Astrocyte (in vitro differentiated cells and primary cell): ENCODE results near the gene NKX1-2. TPM values are rescaled to one million over a fixed set of nuclear protein-coding genes. Genes with fewer than 3 reads are reported as not detected.

Source experiments
- DNase-seq: peaks from one replicate; pipeline ENCODE4 v3.0.0-alpha.2; 2010; ENCODE audit warnings: low read depth
- FAIRE-seq: peaks from 2 replicates; lab custom pipeline; 2011; peaks lifted over from hg19 to GRCh38; lab: Jason Lieb, UNC
- H2AFZ ChIP-seq: 2 replicates; pipeline ENCODE4 v1.6.0; 2012; ENCODE audit warnings: low read depth, low read length, inconsistent platforms
- H3K27ac ChIP-seq: 2 replicates; pipeline ENCODE4 v1.5.1; 2011; ENCODE audit warnings: low read depth, low read length, inconsistent platforms
- H3K27me3 ChIP-seq: 2 replicates; pipeline ENCODE4 v1.6.0; 2011; ENCODE audit warnings: low read length, inconsistent platforms; ENCODE audit not compliant: insufficient read depth
- H3K36me3 ChIP-seq: 2 replicates; pipeline ENCODE4 v1.5.1; 2011; ENCODE audit warnings: low read length, inconsistent platforms; ENCODE audit not compliant: insufficient read depth
- H3K4me1 ChIP-seq: 2 replicates; pipeline ENCODE4 v1.5.1; 2011; ENCODE audit warnings: low read length, inconsistent platforms; ENCODE audit not compliant: insufficient read depth
- H3K4me2 ChIP-seq: 2 replicates; pipeline ENCODE4 v1.6.0; 2012; ENCODE audit warnings: low read length, inconsistent platforms
- H3K4me3 ChIP-seq: 2 replicates; pipeline ENCODE4 v1.5.1; 2011; ENCODE audit warnings: low read depth, mild to moderate bottlenecking, low read length, inconsistent platforms; ENCODE audit not compliant: insufficient read depth
- H3K79me2 ChIP-seq: 2 replicates; pipeline ENCODE4 v1.6.0; 2012; ENCODE audit warnings: mild to moderate bottlenecking, low read length, inconsistent platforms; ENCODE audit not compliant: insufficient read depth
- H3K9ac ChIP-seq: 2 replicates; pipeline ENCODE4 v1.6.0; 2012; ENCODE audit warnings: mild to moderate bottlenecking, low read length, inconsistent platforms
- H3K9me3 ChIP-seq: 2 replicates; pipeline ENCODE4 v1.5.1; 2012; ENCODE audit warnings: low read depth, mild to moderate bottlenecking, low read length, inconsistent platforms; ENCODE audit not compliant: insufficient read depth
- H4K20me1 ChIP-seq: 2 replicates; pipeline ENCODE4 v1.6.0; 2012; ENCODE audit warnings: low read length, inconsistent platforms; ENCODE audit not compliant: insufficient read depth
- H3K27ac Mint-ChIP-seq: one replicate; pipeline ENCODE4 v1.8.0; 2021; ENCODE audit warnings: mild to moderate bottlenecking, mixed read lengths; ENCODE audit not compliant: unreplicated experiment
- H3K27me3 Mint-ChIP-seq: one replicate; pipeline ENCODE4 v1.8.0; 2021; ENCODE audit warnings: low read depth, mixed read lengths; ENCODE audit not compliant: unreplicated experiment
- H3K36me3 Mint-ChIP-seq: one replicate; pipeline ENCODE4 v1.8.0; 2021; ENCODE audit warnings: low read depth, mixed read lengths; ENCODE audit not compliant: unreplicated experiment
- H3K4me1 Mint-ChIP-seq: one replicate; pipeline ENCODE4 v1.8.0; 2021; ENCODE audit warnings: low read depth, mixed read lengths; ENCODE audit not compliant: unreplicated experiment
- H3K4me3 Mint-ChIP-seq: one replicate; pipeline ENCODE4 v1.8.0; 2021; ENCODE audit warnings: mild to moderate bottlenecking, moderate library complexity, mixed read lengths; ENCODE audit not compliant: unreplicated experiment
- H3K9me3 Mint-ChIP-seq: one replicate; pipeline ENCODE4 v1.8.0; 2021; ENCODE audit warnings: mild to moderate bottlenecking, mixed read lengths; ENCODE audit not compliant: unreplicated experiment
- CTCF ChIP-seq: IDR thresholded peaks from 2 replicates; pipeline ENCODE4 v1.5.1; 2011; ENCODE audit warnings: low read depth, mild to moderate bottlenecking, inconsistent platforms, low read length, moderate library complexity; ENCODE audit not compliant: insufficient read depth
- EZH2 ChIP-seq: IDR thresholded peaks from 2 replicates; pipeline ENCODE4 v1.6.1; 2012; ENCODE audit warnings: mild to moderate bottlenecking, low read length, inconsistent platforms; ENCODE audit not compliant: insufficient read depth
- total RNA-seq: library from RNA; stranded (reverse); gene quantifications from 2 replicates; pipeline ENCODE4 v1.2.1, GENCODE V29; 2021

The NKX1-2 gene
- total RNA-seq, 1 donor from 2014 or later = not detected

- H3K9ac ChIP-seq = no peak overlapping the region
- H3K4me3 Mint-ChIP-seq = no peak overlapping the region
- H3K27ac Mint-ChIP-seq = no peak overlapping the region
- H3K36me3 ChIP-seq = no peaks in the 10 kb centered on the region
- no peaks in the 10 kb centered on the region for H3K27me3 ChIP-seq
- H2AFZ ChIP-seq = no peak overlapping the region
- H3K27me3 Mint-ChIP-seq = peaks cover 7% of the 10 kb centered on the region
- TF ChIP-seq EZH2 (no peak), CTCF (no peak)
- no peak overlapping the region for H3K4me2 ChIP-seq
- no peaks in the 10 kb centered on the region for H3K9me3 ChIP-seq
- peaks cover 10% of the 10 kb centered on the region for H3K36me3 Mint-ChIP-seq
- peaks cover 4% of the 10 kb centered on the region for H3K9me3 Mint-ChIP-seq
- H3K4me1 ChIP-seq = no peaks in the 10 kb centered on the region
- H3K4me1 Mint-ChIP-seq = no peaks in the 10 kb centered on the region
- FAIRE-seq (no peak), DNase-seq (no peak)
- no peaks in the 10 kb centered on the region for H4K20me1 ChIP-seq
- no peaks in the 10 kb centered on the region for H3K79me2 ChIP-seq
- H3K27ac ChIP-seq = no peak overlapping the region
- H3K4me3 ChIP-seq = no peak overlapping the region
Measured at GRCh38 chr10:124495725-124496124, 45.9 kb upstream of the NKX1-2 start.

- Histone ChIP-seq H2AFZ (no peak overlapping the region), H3K4me2 (no peak overlapping the region), H3K27ac (no peak overlapping the region), H4K20me1 (no peaks in the 10 kb centered on the region), H3K9me3 (no peaks in the 10 kb centered on the region), H3K79me2 (no peaks in the 10 kb centered on the region), H3K4me3 (no peak overlapping the region), H3K4me1 (no peaks in the 10 kb centered on the region), H3K36me3 (no peaks in the 10 kb centered on the region), H3K27me3 (no peaks in the 10 kb centered on the region), H3K9ac (no peak overlapping the region)
- FAIRE-seq (no peak), DNase-seq (no peak)
- TF ChIP-seq EZH2 (no peak), CTCF (no peak)
- H3K4me3 Mint-ChIP-seq = no peak overlapping the region
- peaks cover 11% of the 10 kb centered on the region for H3K36me3 Mint-ChIP-seq
- H3K4me1 Mint-ChIP-seq = no peaks in the 10 kb centered on the region
- H3K27me3 Mint-ChIP-seq = peaks cover 7% of the 10 kb centered on the region
- H3K9me3 Mint-ChIP-seq = no peaks in the 10 kb centered on the region
- H3K27ac Mint-ChIP-seq = no peak overlapping the region
Measured at GRCh38 chr10:124495162-124495561, 45.3 kb upstream of the NKX1-2 start.

GRCh38 chr10:124494046-124494807 is 44.4 kb upstream of the NKX1-2 start:
- Histone ChIP-seq H3K4me1 (no peaks in the 10 kb centered on the region), H3K79me2 (no peaks in the 10 kb centered on the region), H3K36me3 (no peaks in the 10 kb centered on the region), H3K4me3 (no peak overlapping the region), H2AFZ (no peak overlapping the region), H3K9ac (no peak overlapping the region), H4K20me1 (no peaks in the 10 kb centered on the region), H3K4me2 (no peak overlapping the region), H3K9me3 (no peaks in the 10 kb centered on the region), H3K27me3 (no peaks in the 10 kb centered on the region), H3K27ac (no peak overlapping the region)
- TF ChIP-seq EZH2 (no peak), CTCF (no peak)
- H3K4me1 Mint-ChIP-seq = no peaks in the 10 kb centered on the region
- H3K9me3 Mint-ChIP-seq = no peaks in the 10 kb centered on the region
- peaks cover 11% of the 10 kb centered on the region for H3K36me3 Mint-ChIP-seq
- H3K4me3 Mint-ChIP-seq = no peak overlapping the region
- no peak overlapping the region for H3K27ac Mint-ChIP-seq
- DNase-seq = no peak
- peaks cover 7% of the 10 kb centered on the region for H3K27me3 Mint-ChIP-seq
- FAIRE-seq = no peak
